Activated CD4-positive, alpha-beta T cell treated with anti-CD3 and anti-CD28 coated beads, Interleukin-2, amount 50 U/mL, for 1 hour (primary cell): Measurements from ENCODE around the gene MCOLN3.

ENCODE experiments used
- DNase-seq: peaks from one replicate; pipeline ENCODE4 v3.0.0-alpha.2; 2020

MCOLN3 gene, protein sequence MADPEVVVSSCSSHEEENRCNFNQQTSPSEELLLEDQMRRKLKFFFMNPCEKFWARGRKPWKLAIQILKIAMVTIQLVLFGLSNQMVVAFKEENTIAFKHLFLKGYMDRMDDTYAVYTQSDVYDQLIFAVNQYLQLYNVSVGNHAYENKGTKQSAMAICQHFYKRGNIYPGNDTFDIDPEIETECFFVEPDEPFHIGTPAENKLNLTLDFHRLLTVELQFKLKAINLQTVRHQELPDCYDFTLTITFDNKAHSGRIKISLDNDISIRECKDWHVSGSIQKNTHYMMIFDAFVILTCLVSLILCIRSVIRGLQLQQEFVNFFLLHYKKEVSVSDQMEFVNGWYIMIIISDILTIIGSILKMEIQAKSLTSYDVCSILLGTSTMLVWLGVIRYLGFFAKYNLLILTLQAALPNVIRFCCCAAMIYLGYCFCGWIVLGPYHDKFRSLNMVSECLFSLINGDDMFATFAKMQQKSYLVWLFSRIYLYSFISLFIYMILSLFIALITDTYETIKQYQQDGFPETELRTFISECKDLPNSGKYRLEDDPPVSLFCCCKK

DNA sequence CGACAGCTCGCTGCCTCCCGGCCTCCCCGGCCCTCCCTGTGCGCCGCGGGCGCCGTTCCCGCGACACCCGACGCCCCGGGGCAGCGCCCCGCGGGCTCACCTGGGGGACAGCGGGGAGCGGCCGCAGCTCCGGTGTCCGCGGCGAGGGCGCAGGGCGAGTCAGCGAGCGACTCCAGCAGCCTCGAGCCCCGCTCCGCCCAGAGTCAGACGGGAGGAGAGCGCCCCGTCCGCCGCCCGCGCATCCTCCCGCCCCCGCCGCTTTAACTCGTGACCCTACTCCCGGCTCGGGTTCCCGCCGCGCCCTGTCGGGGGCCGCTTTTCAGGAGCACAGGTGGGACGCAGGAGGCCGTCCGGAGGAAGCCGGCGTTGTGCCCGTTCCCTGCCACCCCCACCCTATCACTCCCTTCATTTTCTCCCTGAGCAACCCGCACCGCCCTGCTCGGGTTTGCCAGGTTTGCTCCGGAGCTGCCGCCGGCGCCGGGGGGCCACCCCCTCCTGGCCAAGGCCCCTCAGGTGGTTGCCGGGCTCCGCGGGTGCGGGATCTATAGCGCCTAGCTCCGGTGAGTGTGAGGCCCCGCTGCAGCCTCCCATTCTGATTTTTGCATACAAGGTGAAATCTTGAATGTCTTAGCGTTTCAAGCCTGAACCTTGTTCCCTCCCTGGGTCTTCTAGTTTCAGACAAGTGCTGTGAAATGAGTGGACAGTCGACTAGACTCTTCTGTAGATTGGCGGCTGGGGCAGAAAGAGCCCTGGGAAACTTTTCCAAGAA, at the start of gene MCOLN3:
MCOLN3 (minus strand) TSS at position 205 of the 769 bp plus-strand sequence. CDS start 3,140 bp downstream, outside the sequence.
- DNase-seq, result peak; percentile 35

DNA sequence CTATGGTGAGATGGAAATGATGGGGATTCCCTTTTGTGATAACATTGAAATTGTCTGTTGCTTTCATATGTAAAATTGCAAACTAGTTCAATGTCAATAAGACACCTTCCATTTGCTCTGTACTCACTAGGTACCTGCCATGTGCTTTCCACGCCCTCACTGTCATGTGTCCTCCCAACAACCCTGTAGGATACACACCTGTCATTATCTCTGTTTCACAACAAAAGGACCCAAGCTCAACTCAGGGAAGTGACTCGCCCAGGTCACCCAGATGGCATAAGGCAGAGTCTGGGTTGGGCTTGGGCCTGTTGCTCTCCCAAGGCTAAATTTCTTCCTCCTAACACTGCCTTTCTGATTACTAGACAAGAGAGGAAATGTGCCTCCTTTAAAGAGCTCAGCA, 45.3 kb upstream of the MCOLN3 start:
- no peak for DNase-seq

DNA sequence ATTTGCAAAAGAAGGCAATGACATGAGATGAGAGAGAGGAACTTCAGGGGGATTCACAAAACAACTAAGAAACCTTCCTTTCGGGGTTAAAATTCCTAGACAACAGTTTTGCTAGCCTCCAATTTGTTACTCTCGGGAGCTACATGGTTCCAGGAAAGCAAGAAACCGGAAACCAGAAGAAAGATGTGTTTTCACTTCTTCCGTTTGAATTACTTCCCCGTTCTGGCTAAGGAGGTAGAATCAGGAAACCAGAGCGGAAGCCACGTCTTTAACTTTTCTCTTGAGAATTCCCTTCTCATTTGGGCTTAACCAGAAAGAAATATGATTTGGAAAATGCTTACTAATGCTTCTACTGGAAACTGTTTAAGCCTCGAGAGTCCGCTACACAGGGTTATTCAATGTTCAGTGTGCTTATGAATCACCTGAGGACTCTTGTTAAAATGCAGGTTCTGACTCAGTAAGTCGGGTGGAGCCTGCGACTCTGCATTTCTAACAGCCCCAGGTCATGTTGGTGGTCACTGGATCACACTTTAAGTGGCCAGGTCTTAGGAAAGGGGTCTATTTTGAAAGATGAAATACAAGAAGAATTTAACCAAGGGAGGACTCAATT, 43.5 kb upstream of the MCOLN3 start:
- DNase-seq, result no peak

DNA sequence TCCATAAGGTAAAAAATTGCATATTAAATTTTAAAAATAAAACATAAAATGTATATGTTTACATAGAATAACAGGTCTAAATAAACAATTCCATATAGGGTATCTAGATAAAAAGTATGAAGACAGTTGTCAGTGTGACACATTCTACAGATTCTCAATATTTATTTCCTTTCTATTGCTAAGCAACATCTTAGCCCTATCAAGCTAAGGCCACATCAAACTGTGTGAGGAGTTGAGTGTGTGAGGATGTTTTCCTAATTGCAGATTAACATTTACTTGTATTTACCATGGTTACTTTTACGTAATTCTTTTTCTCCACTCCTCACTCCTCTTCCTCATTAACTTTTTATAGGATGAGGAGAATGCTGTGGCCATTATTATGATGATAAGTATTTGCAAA, 41.9 kb upstream of the MCOLN3 start:
- no peak for DNase-seq

DNA sequence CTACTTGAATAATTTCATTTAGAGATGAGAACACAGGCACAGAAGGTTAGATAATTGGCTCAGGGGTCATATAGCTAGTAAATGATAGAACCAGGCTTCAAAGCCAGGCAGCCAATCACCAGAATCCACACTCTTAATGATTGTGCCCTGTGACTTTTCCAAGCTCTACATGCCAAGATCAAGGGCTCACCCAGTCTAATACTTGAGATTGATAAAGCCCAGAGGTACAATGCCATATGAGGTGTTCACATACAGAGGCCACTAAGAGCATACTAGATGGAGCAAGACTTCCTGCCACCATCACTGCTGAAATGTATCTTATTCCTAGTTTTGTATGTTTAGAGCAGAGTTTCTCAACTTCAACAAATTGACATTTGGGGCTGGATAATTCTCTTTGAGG, 40.9 kb upstream of the MCOLN3 start:
- DNase-seq, result no peak

DNA sequence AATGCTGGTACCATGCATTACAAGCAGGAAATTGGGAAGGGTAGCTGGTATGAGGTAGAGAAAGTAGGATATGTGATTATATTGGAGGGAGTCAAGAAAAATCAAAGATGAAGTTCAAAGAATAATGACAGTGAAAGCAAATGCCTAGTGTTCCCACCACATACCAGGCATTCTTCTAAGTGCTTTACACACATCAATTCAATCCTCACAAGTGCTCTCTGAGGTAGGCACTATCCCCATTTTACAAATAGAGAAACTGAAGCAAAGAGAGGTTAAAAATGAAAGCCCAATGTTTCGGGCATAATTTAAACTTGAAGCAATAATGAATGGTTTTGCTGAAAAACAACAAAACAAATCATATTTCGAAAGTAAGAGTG, 40.1 kb upstream of the MCOLN3 start:
- DNase-seq, result no peak

DNA sequence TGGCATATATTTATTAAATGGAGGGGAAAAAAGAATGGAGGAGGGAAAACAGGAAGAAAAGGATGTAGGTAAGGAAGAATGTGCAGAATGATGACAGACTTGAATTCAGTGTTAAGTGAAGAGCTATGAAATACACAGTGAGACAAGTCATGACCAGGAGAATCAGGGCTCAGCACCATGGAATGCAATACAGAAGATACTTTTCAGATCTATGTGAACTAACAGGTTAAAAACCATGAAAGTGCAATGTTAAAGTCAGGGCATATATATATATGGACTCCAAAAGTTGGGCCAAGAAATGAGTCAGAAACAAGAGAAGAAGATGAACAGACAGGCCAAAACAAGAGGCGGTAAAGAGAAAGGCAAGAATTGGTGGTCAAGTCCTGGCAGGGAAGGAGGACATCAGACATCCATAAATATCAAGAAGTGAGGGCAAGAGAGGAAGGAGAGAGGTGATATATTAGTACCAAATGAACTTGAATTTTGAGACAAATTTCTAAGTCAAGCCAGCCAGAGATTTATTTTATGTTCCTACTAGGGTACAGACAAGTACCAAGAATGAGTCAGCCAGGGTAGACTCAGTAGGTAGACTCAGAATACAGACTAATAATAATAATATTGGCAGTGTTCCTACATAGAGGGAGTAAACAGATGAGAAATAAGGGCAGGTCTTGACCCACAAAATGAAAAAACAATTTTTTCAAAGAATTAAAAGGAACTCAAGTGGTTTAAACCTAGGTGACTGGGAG, 39.5 kb upstream of the MCOLN3 start:
- no peak for DNase-seq

DNA sequence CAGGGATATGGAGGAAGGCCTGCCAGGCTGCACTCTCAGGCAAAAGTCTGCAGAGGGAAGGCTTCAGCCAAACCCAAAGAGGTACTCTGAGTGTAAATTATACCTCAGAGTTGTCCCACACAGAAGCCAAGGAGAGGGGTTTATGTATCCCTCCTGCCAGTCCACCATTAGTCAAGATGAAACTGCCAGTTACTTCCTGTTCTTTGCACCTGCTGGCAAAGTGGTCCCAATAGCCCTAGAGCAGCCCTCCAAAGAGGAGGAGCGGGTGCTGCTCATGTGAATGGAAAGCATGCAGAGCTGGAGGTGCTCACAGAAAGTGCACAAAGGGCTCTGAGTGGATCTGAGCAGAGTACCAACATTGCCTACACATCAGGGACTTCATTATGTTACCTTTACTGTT, 37.1 kb upstream of the MCOLN3 start:
- DNase-seq, result no peak

DNA sequence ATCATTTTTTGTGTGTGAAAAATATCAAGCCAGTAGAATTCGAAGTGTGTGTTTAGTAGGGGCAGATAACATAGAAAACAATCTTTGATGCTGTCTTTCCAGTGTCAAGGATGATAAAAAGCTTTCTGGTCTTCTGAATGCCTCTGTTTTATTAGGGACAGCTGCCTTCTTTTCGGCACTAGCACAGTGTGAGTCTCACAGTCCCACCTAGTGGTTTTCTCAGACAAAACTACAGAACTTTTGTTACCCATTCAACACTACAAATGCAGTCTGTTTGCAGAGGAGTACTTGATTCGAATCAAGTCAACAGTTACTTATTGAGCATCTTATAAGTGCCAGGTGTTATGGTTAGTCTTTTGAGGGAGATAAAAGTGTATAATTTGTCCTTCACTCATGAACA, 30.6 kb upstream of the MCOLN3 start:
- no peak for DNase-seq

DNA sequence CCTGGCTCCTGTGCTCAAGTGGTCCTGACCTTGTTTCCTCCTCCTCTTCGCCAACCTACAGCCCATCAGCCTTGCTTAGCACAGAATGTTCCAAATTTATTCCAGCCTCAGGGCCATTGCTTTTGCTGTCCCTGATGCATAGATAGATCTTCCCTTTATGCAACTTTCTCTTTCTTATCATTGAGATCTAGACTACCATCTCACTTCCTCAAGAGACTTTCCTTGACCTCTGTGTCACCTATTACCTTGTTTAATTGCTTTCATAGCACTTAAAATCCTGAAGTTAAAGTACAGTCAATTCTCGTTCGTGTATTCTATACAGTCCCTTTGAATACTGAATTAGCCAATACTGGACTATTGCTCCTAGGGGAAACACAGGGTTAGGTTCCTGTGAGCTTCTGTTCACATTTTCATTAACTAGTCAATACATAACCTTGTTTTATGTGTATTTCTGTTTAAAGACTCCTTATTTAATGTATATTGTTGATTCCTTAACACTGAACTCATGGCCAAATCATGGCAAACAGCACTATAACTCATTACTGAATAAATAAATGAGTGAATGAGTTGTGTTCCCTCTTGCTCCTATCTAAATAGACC, 26.2 kb upstream of the MCOLN3 start:
- no peak for DNase-seq

DNA sequence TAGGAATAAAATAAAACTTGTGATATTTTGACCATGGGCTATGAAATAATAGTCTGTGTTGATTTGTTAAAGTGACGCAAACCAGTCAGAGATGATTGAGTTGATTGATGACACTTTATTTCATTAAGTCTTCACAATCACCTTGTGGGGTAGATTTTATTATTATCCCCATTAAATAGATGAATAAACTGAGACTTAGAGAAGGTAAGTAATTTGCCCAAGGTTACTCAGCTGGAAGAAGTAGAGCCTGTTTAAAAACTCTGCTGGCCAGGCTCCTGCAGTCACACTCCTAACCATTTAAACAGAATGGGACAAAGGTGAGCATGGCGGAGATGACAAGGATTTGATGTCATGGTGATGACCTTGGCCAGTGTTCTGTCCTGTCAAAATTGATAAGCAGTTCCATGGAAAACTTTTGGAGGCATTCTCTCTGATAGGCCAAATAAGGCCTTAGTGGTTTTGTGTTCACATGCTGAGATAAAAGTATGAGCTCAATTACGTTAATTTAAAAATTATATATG, 22.7 kb upstream of the MCOLN3 start:
- no peak for DNase-seq

DNA sequence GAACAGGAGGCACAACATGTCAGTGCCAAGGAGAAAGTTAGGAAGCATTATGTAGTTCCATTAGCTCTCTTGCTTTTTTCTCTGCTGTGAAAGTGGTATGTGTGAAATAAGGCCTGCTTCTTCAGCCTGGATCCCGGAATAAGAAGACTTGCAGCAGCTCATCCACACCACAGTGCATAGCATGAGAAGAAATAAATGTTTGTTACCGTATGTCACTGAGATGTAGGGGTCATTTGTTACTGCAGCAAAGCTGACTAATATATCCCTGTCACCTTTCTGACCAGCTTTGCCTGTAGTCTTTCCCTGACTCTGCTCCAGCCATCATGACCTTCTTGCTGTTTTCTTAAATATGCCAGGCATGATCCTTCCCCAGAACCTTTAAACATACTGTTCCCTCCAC, 20.5 kb upstream of the MCOLN3 start:
- no peak for DNase-seq

DNA sequence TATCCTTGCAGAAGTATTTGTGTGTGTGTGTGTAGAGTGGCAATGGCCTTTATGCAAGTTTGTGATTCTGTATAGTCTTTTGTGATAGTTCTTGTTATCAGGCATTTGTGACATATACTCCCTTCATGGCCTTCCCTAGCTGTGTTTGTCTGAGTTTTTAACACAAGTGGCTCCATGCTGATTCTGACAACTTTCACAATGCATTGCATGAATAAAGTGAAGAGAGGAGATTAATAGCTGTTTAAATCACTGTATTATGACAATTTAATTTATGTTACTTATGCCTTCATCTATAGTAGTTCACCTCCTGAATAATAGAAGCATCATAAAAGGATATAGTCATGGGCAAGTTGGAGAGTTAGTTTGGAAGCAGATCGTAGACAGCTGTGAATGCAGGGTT, 17.2 kb upstream of the MCOLN3 start:
- no peak for DNase-seq

DNA sequence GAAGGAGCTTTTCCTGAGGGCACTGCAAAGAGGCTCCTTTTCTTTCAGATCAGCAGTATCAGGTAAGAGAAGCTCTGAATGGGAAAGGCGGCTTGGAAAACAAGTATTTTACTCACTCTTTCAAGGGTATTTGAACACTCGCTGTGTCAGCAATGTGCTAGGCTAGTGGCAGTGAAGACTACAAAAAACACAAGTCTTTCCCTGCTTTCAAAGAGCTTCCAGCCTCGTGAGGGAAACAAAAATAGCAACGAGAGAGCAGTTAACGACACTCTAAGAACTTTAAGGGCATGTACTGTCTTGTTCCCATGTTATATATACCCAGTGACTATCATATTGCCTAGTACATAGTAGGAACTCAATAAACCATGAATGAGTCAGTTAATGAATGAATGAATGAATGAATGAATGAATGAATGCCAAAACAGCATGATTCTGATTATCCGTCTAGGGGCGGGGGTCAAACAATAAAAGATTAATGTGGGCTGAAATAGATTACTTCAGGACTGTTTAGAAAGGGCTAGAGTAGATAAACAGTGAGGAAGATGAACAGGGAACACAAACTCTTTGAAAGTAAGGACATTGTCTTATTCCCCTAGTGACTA, 14.2 kb upstream of the MCOLN3 start:
- no peak for DNase-seq

DNA sequence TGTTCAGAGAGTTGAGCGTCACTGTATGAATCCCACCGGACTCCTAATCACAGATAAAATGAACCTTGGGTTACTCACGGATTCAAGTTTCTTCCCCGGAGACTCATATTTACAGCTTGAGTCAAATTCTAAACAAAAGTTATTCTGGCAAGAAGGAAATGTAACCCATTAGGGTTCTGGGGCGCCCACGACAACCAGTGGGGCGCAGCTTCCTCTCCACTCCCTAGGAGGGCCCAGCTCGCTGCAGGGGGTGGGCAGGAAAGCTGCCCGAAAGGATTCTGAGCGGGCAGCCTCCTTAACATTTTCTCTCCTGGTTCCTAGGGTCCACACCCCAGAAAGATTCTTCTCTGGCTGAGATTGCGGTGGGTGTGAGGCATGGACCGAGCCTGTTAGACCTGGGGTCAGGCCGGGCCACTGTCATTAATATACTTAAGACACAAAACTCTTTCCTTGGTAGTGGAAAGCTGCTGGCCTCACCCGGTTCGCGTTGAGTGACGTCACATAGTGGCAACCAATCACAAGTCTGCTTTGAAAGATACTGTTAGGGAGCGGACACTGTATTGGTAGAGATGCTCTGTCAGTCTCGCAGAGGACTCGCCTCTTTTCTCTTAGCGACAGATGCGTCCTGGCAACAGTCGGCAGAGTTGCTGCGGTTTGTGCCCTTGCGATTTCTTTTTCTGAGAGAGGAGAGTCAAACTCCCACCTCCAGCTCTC, 13.6 kb upstream of the MCOLN3 start:
- peak; percentile 80 for DNase-seq

DNA sequence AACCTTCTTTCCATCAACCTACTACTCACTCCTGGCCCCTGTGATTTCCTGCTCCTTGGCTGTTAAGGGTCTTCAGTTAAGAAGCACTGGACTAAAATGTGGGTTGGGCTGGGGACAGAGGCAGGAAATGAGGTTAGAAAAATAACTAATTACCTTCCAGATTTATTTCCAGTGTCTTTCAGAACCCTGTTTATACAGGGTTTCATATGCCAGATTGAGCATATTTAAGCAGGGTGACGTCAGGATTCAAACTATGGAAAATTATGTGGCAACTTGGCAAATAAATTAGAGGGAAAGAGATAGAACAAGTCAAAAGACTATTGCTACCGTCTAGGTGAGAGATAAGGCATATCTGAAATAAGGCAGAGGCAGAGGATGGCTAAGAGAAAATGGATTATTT, 11.7 kb upstream of the MCOLN3 start:
- DNase-seq, result no peak

DNA sequence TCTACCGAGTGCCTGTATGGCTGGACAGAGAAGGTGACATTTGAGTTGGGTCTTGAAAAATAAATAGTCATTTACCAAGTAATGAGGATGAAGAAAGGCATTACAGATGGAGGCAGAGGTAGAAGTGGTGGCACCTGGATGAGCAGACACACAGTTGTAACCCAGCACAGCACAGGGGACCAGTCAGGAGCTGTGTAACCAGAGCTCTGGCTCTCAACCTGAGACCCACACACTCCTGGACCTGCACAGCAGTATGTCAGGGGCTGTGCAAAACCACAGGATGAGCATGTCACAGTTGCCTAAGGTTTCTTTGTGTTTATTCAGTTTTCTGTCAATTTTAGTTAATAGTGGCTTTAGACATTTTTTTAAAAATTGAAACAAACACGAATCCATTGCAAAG, 11.3 kb upstream of the MCOLN3 start:
- no peak for DNase-seq

DNA sequence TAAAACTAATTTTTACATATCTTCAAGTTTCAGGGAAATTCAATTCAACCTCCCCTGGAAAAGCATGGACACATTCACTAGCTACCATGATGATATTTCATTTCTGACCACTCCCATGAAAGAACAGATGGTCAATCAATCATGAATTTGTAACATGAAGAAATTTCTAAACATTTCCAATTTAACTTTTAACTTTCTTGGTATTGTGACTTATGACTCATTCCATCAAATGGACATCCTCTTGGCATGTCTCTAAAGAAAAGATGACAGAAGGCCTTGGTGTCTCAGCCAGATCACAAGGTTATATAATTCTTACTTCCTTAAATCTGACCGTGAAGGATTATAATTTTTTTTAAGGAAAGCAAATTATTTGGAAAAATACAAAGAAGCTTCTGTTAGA, 10.5 kb upstream of the MCOLN3 start:
- no peak for DNase-seq

DNA sequence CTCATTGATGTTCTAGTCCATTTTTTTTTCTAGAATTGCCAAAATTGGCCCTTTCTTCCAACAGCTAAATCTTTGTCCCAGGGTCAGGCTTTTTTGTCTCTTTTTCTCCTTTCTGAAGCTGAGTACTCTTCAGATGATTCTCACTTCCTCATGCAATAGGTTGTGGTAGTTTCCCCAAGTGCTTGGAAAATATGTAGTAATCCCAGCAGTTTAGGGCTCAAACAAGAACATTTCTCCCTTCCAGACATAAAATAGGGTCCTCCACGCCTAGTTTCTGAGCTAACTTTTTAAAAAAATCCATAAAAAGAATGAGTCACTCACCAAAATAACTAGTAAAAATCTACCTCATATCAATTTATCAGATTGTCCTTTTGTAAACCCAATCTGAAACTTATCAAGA, 10.0 kb upstream of the MCOLN3 start:
- DNase-seq, result no peak

DNA sequence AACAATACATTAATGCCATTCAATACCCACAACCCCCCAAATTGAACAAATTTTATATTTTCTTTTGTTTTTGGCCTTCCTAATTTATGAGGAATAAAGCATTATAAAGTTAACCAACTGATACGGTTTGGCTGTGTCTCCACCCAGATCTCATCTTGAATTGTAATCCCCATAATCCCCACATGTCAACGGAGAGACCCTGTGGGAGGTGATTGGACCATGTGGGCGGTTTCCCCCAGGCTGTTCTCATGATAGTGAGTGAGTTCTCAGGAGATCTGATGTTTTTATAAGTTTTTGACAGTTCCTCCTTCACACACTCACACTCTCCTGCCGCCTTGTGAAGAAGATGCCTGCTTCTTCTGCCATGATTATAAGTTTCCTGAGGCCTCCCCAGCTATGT, 6.4 kb upstream of the MCOLN3 start:
- DNase-seq, result no peak

DNA sequence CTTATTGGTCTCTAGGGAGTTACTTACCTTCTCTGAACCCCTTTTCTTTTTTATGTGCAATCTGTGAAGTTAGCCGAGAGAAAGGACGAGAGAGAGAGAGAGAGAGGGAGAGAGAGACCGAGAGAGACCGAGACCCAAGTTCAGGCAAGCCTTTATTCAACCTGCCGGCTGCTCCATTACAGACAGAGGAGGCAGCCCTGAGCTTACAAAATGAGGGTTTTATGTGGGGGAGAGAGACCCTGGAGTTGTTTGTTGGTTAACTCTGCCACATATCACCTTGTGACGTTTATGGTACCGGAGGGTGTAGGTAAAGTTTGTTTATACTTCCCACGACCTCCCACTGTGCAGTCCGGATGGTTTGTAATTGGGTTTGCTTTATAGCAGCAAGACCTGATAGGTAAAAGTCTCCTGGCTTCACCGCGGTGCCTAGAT, 1.5 kb upstream of the MCOLN3 start:
- DNase-seq, result no peak
